Right lung (tissue), 5 donors: ENCODE results near the gene AQP10. TPM values are rescaled to one million over a fixed set of nuclear protein-coding genes. Genes with fewer than 3 reads are reported as not detected.

Source experiments
- polyA plus RNA-seq, 5 donors: library from polyadenylated mRNA; unstranded; fragments of 120-200 nt; gene quantifications; one replicate each; pipeline versions ENCODE4 v1.2.1 to v1.2.3, GENCODE V29; 2013; ENCODE audit warnings: inconsistent platforms in 1 of 5, low replicate concordance in 1 of 5; ENCODE audit not compliant: insufficient read length in 5 of 5, insufficient read depth in 1 of 5

AQP10 gene
- polyA plus RNA-seq, 5 donors, result 0.14 to 0.40 (median 0.21) TPM

Other genes with a start within 250 kb of the AQP10 start
- gene NUP210L, start 166.0 kb upstream of the AQP10 start, polyA plus RNA-seq, result under 1 TPM; 0.09 to 0.18 (median 0.14) TPM
- gene TPM3, start 129.0 kb upstream of the AQP10 start, polyA plus RNA-seq, result 100 to 1,000 TPM; 234 to 271 (median 253) TPM
- gene CFAP141, start 114.8 kb upstream of the AQP10 start, polyA plus RNA-seq, result 1 to 10 TPM in 4 of 5 donors, not detected in 1; 2.7 to 6.5 (median 3.8) TPM
- 100 to 1,000 TPM; 146 to 182 (median 173) TPM for gene UBAP2L, start 100.1 kb upstream of the AQP10 start, polyA plus RNA-seq
- 10 to 100 TPM; 73.2 to 81.0 (median 79.2) TPM for gene HAX1, start 48.5 kb upstream of the AQP10 start, polyA plus RNA-seq
- gene ATP8B2, start 4.4 kb downstream of the AQP10 start, polyA plus RNA-seq, result 10 to 100 TPM; 28.3 to 38.3 (median 35.3) TPM
- gene IL6R, start 84.2 kb downstream of the AQP10 start, polyA plus RNA-seq, result 1 to 10 TPM; 3.9 to 5.7 (median 5.2) TPM
- gene TDRD10, start 181.1 kb downstream of the AQP10 start, polyA plus RNA-seq, result 1 to 10 TPM; 1.9 to 4.5 (median 3.1) TPM
- gene SHE, start 181.3 kb downstream of the AQP10 start, polyA plus RNA-seq, result 10 to 100 TPM; 16.9 to 20.7 (median 18.3) TPM
- gene UBE2Q1, start 237.6 kb downstream of the AQP10 start, polyA plus RNA-seq, result 100 to 1,000 TPM in 4 of 5 donors, 10 to 100 TPM in 1; 90.2 to 111 (median 107) TPM
- gene CHRNB2, start 246.7 kb downstream of the AQP10 start, polyA plus RNA-seq, result under 1 TPM; 0.41 to 0.68 (median 0.60) TPM